ENCODE measurements around the gene CEP95.
"Not testable (repeated sequence)": the region's sequence is repeated elsewhere in the genome, so short reads cannot be mapped to it uniquely, and the experiment has no call there.

Gene CEP95

DNA sequence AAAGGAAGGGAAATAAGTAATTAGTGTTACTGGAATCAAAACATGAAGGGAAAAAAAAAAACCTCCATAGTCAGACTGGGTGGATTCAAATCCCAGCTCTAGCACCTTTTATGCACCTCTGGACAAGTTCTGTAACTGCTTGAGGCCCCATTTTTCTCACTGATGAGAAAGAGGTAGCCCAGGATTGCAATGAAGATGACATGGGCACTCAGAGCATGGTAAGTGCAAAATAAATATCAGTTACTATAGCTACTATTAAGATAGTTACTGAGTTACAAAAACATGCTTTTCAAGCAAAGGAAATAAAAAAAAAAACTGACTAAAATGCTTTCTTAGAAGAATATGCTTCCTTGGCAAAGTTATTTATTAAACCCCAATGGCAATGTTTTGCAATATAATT is 58.8 kb downstream of the CEP95 start:
- DNase-seq (ENCODE audit: low read depth in 1 of 2, low spot score in 1 of 2) = no peak

- no peak for DNase-seq (ENCODE audit: low read depth in 1 of 2, low spot score in 1 of 2)
Observed at GRCh38 chr17:64571746-64572145, 65.0 kb downstream of the CEP95 start.

GRCh38 chr17:64572682-64573154 is 65.9 kb downstream of the CEP95 start:
- no peak for DNase-seq (ENCODE audit: low read depth in 1 of 2, low spot score in 1 of 2)

- no peak for DNase-seq (ENCODE audit: low read depth in 1 of 2, low spot score in 1 of 2)
Observed at GRCh38 chr17:64573214-64573613, 66.4 kb downstream of the CEP95 start.

- no peak for DNase-seq (ENCODE audit: low read depth in 1 of 2, low spot score in 1 of 2)
Observed at GRCh38 chr17:64574646-64575045, 67.9 kb downstream of the CEP95 start.

DNA sequence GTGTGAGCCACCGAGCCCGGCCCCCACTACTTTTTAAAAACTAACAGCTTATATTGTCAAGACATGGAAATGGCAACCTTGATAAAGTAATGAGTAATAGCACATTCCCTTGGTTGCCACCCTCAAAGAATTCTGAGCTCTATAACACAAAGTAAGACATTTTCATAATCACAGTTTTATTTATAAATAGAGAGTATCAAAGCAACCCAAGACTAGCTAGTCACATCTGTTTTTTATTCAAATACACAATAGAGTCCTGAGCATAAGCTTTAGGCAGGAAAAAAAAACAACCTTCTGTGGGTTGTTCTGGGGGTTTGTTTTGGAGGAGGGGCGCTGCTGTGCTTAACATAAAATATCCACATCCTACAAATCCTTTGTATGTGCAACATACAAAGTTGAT is 68.7 kb downstream of the CEP95 start:
- no peak for DNase-seq (ENCODE audit: low read depth in 1 of 2, low spot score in 1 of 2)

DNA sequence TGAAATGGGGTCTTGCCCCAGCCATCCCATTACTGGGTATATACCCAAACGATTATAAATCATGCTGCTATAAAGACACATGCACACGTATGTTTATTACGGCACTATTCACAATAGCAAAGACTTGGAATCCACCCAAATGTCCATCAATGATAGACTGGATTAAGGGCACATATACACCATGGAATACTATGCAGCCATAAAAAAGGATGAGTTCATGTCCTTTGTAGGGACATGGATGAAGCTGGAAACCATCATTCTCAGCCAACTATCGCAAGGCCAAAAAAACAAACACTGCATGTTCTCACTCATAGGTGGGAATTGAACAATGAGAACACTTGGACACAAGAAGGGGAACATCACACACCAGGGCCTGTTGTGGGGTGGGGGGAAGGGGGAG is 70.2 kb downstream of the CEP95 start:
- DNase-seq (ENCODE audit: low read depth in 1 of 2, low spot score in 1 of 2) = not testable (repeated sequence)

DNA sequence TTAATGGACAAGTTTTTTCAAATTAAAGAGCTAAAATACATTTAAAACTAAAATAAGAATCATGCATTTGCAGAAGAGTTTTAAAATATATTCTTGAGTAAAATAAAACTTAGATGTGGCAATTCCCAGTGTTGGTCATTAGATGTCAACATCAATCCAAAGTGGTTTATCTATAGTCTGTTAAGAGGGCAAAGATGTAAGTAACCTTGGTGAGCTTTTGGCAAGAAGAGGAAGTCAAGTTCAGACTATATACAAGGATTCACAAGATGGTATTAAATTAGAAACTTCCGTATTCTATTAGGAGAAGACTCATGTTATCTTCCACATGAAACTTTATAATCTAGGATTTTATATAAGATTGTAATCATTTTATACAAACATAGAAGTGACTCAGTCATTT is 73.1 kb downstream of the CEP95 start:
- DNase-seq (ENCODE audit: low read depth in 1 of 2, low spot score in 1 of 2) = no peak

GRCh38 chr17:64580384-64581315 is 73.9 kb downstream of the CEP95 start:
- DNase-seq (ENCODE audit: low read depth in 1 of 2, low spot score in 1 of 2) = no peak

DNA sequence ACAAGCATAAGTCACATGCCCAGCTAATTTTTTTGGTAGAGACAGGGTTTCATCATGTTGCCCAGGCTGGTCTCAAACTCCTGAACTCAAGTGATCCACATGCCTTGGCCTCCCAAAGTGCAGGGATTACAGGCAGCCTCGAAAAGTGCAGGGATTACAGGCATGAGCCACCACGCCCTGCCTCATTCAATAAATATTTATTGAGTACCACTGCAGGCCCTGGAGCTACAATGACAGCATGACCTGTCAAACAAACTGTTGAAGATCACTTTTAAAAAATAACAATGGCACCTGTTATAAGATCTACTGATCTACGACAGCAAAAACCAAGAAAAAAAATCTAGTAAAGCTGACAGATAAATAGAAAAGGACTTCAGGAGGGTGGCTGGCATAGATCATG is 76.3 kb downstream of the CEP95 start:
- DNase-seq (ENCODE audit: low read depth in 1 of 2, low spot score in 1 of 2) = no peak

DNA sequence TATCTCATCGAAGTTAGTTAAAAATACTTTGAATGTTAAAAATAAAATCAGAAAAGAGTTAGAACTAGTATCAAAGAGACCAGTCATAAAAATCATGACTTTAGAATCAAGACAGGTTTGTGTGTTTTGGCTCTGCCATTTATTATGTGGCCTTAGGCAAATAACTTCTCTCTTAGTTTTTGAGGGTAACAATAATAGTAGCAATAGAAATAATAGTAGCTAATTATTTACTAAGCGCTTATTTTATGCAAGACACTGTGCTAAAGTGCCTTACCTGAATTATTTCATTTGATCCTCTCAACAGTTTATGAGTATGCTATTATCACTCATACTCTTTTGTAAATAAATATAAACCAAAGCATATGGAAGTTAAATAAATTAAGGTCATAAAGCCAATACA is 78.4 kb downstream of the CEP95 start:
- DNase-seq (ENCODE audit: low read depth in 1 of 2, low spot score in 1 of 2) = no peak
